WTC11 (cell line): ENCODE measurements around the gene ANO8.

Source experiments
- AR ChIP-seq: fragments of 250-450 bp; sonication (Bioruptor Pico); IDR thresholded peaks from 2 replicates; pipeline ENCODE4 v1.9.0; 2021; ENCODE audit warnings: mild to moderate bottlenecking
- CTCF ChIP-seq: fragments of 200-600 bp; IDR thresholded peaks from 2 replicates; pipeline ENCODE4 v1.8.0; 2022; ENCODE audit warnings: antibody characterized with exemption

GRCh38 chr19:17358395-17358794 lies 23.7 kb upstream of the ANO8 start:
- TF ChIP-seq CTCF (no peak), AR (no peak)
